NCI-H128 (cell line): ENCODE data around the gene CFAP210.
"Not testable (repeated sequence)": the region's sequence is repeated elsewhere in the genome, so short reads cannot be mapped to it uniquely, and the experiment has no call there.

Experiments used
- DNase-seq: peaks from one replicate; lab custom pipeline; 2025; ENCODE audit not compliant: unreplicated experiment; lab: John Stamatoyannopoulos, UW

CFAP210 gene

GRCh38 chr2:169712791-169713227, 18.6 kb upstream of the CFAP210 start:
- DNase-seq, result no peak

GRCh38 chr2:169711751-169712509, 17.7 kb upstream of the CFAP210 start:
- no peak for DNase-seq

GRCh38 chr2:169709981-169710380, 15.8 kb upstream of the CFAP210 start:
- no peak for DNase-seq

GRCh38 chr2:169709331-169709730, 15.1 kb upstream of the CFAP210 start:
- DNase-seq, result no peak

- no peak for DNase-seq
Measured at GRCh38 chr2:169707626-169708025, 13.4 kb upstream of the CFAP210 start.

- DNase-seq, result no peak
Measured at GRCh38 chr2:169705927-169706326, 11.7 kb upstream of the CFAP210 start.

- no peak for DNase-seq
Measured at GRCh38 chr2:169704160-169704708, 10.0 kb upstream of the CFAP210 start.

- no peak for DNase-seq
Measured at GRCh38 chr2:169702996-169703395, 8.8 kb upstream of the CFAP210 start.

GRCh38 chr2:169699173-169699572, 5.0 kb upstream of the CFAP210 start:
- not testable (repeated sequence) for DNase-seq

GRCh38 chr2:169696381-169696780, 2.2 kb upstream of the CFAP210 start:
- DNase-seq, result no peak

GRCh38 chr2:169694894-169695260, 672 bp upstream of the CFAP210 start:
- DNase-seq, result no peak

- DNase-seq, result no peak
Measured at GRCh38 chr2:169693360-169693759, 845 bp downstream of the CFAP210 start.

- DNase-seq, result no peak
Measured at GRCh38 chr2:169692718-169693117, 1.5 kb downstream of the CFAP210 start.

- DNase-seq, result no peak
Measured at GRCh38 chr2:169690958-169691357, 3.2 kb downstream of the CFAP210 start.

GRCh38 chr2:169687943-169688342, 6.3 kb downstream of the CFAP210 start:
- not testable (repeated sequence) for DNase-seq

- DNase-seq, result not testable (repeated sequence)
Measured at GRCh38 chr2:169686825-169687224, 7.4 kb downstream of the CFAP210 start.

GRCh38 chr2:169684712-169685111, 9.5 kb downstream of the CFAP210 start:
- DNase-seq, result not testable (repeated sequence)

GRCh38 chr2:169684135-169684565, 10.1 kb downstream of the CFAP210 start:
- no peak for DNase-seq

GRCh38 chr2:169683425-169684134, 10.6 kb downstream of the CFAP210 start:
- DNase-seq, result no peak

GRCh38 chr2:169683054-169683424, 11.2 kb downstream of the CFAP210 start:
- DNase-seq, result no peak

- no peak for DNase-seq
Measured at GRCh38 chr2:169676850-169677249, 17.4 kb downstream of the CFAP210 start.

GRCh38 chr2:169676357-169676756, 17.8 kb downstream of the CFAP210 start:
- DNase-seq, result no peak
